HG02852 (cell line): ENCODE results near the gene B3GALNT2.
"Not testable (repeated sequence)": the region's sequence is repeated elsewhere in the genome, so short reads cannot be mapped to it uniquely, and the experiment has no call there.

Experiments used
- ATAC-seq: cut with Tn5 transposase; IDR thresholded peaks from one replicate; pipeline ENCODE4 v1.9.1; 2021; ENCODE audit warnings: mild to moderate bottlenecking, moderate library complexity; ENCODE audit not compliant: unreplicated experiment

The B3GALNT2 gene

GRCh38 chr1:235504122-235504493, at the start of gene B3GALNT2:
Gene B3GALNT2, minus strand, starts transcription at chr1:235504452. Its CDS starts 200 bp downstream, at chr1:235504252.
- peak; percentile 40 for ATAC-seq

- ATAC-seq = no peak
Measured at GRCh38 chr1:235553112-235553551, 48.9 kb upstream of the B3GALNT2 start.

GRCh38 chr1:235552146-235552716, 48.0 kb upstream of the B3GALNT2 start:
- no peak for ATAC-seq

- ATAC-seq = no peak
Measured at GRCh38 chr1:235549351-235550139, 45.3 kb upstream of the B3GALNT2 start.

GRCh38 chr1:235546369-235547155, 42.3 kb upstream of the B3GALNT2 start:
- ATAC-seq = not testable (repeated sequence)

GRCh38 chr1:235545292-235545930, 41.2 kb upstream of the B3GALNT2 start:
- no peak for ATAC-seq

GRCh38 chr1:235542845-235543244, 38.6 kb upstream of the B3GALNT2 start:
- not testable (repeated sequence) for ATAC-seq

- no peak for ATAC-seq
Measured at GRCh38 chr1:235533476-235534168, 29.4 kb upstream of the B3GALNT2 start.

- no peak for ATAC-seq
Measured at GRCh38 chr1:235532360-235532759, 28.1 kb upstream of the B3GALNT2 start.

GRCh38 chr1:235527196-235527814, 23.1 kb upstream of the B3GALNT2 start:
- no peak for ATAC-seq

- no peak for ATAC-seq
Measured at GRCh38 chr1:235525314-235525713, 21.1 kb upstream of the B3GALNT2 start.

- no peak for ATAC-seq
Measured at GRCh38 chr1:235516862-235517446, 12.7 kb upstream of the B3GALNT2 start.

- no peak for ATAC-seq
Measured at GRCh38 chr1:235515844-235516512, 11.7 kb upstream of the B3GALNT2 start.

- no peak for ATAC-seq
Measured at GRCh38 chr1:235513495-235514366, 9.5 kb upstream of the B3GALNT2 start.

- ATAC-seq = no peak
Measured at GRCh38 chr1:235511470-235512240, 7.4 kb upstream of the B3GALNT2 start.

GRCh38 chr1:235510823-235511222, 6.6 kb upstream of the B3GALNT2 start:
- ATAC-seq = no peak

- ATAC-seq = no peak
Measured at GRCh38 chr1:235507623-235508022, 3.4 kb upstream of the B3GALNT2 start.
